Endothelial cell of umbilical vein (primary cell): ENCODE measurements around the gene CHN2. TPM values are rescaled to one million over a fixed set of nuclear protein-coding genes. Genes with fewer than 3 reads are reported as not detected.

Source experiments
- BruUV-seq: library from RNA; stranded (reverse); fragments of 400-500 nt; replicated peaks from 2 replicates; lab custom pipeline; 2021; lab: Mats Ljungman, UMichigan
- CTCF ChIA-PET: fragments of 300-600, 350-600 bp; sonication (Branson Sonifier 250); formaldehyde crosslinking; loops from one replicate; lab custom pipeline; 2021; ENCODE audit warnings: antibody characterized with exemption, inconsistent platforms; lab: Charles Lee
- POLR2A ChIA-PET: fragments of 300-600, 350-600 bp; sonication (Branson Sonifier 250); formaldehyde crosslinking; loops from one replicate; lab custom pipeline; 2021; ENCODE audit warnings: antibody characterized with exemption, inconsistent platforms; lab: Charles Lee
- DNase-seq: peaks from one replicate; pipeline ENCODE4 v3.0.0-alpha.2; 2011; ENCODE audit warnings: low read depth, low spot score
- FAIRE-seq: peaks from 2 replicates; lab custom pipeline; 2011; peaks lifted over from hg19 to GRCh38; lab: Jason Lieb, UNC
- H2AFZ ChIP-seq: 2 replicates; pipeline ENCODE4 v1.6.0; 2012; ENCODE audit warnings: low read depth, low read length, control low read depth, inconsistent platforms
- H3K27ac ChIP-seq: 2 replicates; pipeline ENCODE4 v1.5.1; 2011; ENCODE audit warnings: low read depth, mild to moderate bottlenecking, control low read depth, low read length, moderate library complexity; ENCODE audit not compliant: insufficient read depth
- H3K27me3 ChIP-seq, 2 experiments: 2 replicates each; pipeline versions ENCODE4 v1.6.0 to v1.6.1; 2011; ENCODE audit warnings: low read length in 2 of 2, mixed read lengths in 1 of 2; ENCODE audit not compliant: control insufficient read depth in 2 of 2, insufficient read depth in 2 of 2
- H3K36me3 ChIP-seq, 2 experiments: 2 replicates in 1 of 2; 3 replicates in 1 of 2; pipeline ENCODE4 v1.5.1; 2011; ENCODE audit warnings: low read length in 2 of 2, mild to moderate bottlenecking in 1 of 2, moderate library complexity in 1 of 2; ENCODE audit not compliant: control insufficient read depth in 2 of 2, insufficient read depth in 2 of 2; ENCODE audit errors: extremely low read depth in 1 of 2
- H3K4me1 ChIP-seq: 3 replicates; pipeline ENCODE4 v1.5.1; 2011; ENCODE audit warnings: mild to moderate bottlenecking, low read length; ENCODE audit not compliant: control insufficient read depth, insufficient read depth; ENCODE audit errors: extremely low read depth
- H3K4me2 ChIP-seq: 2 replicates; pipeline ENCODE4 v1.6.1; 2011; ENCODE audit warnings: low read length, control low read depth, mixed read lengths; ENCODE audit not compliant: insufficient read depth
- H3K4me3 ChIP-seq, 3 experiments: fragments of 200-600 bp in 1 of 3; sonication (generic), shearing (Covaris generic) in 1 of 3; replicated peaks in 1 of 3; 2 replicates each; pipeline ENCODE4 v1.5.1; 2011 to 2016; ENCODE audit warnings: control low read depth in 3 of 3, low read length in 3 of 3, mild to moderate bottlenecking in 2 of 3, inconsistent platforms in 1 of 3, low read depth in 1 of 3, moderate library complexity in 1 of 3; ENCODE audit not compliant: insufficient read depth in 1 of 3
- H3K79me2 ChIP-seq: 2 replicates; pipeline ENCODE4 v1.6.0; 2012; ENCODE audit warnings: low read length, inconsistent platforms; ENCODE audit not compliant: control insufficient read depth, insufficient read depth
- H3K9ac ChIP-seq: replicated peaks from 2 replicates; pipeline ENCODE3; 2011; ENCODE audit warnings: low read length, control low read depth; ENCODE audit not compliant: insufficient read depth; ENCODE audit errors: extremely low read depth
- H3K9me1 ChIP-seq: replicated peaks from 3 replicates; pipeline ENCODE4 v1.6.0; 2011; ENCODE audit warnings: mild to moderate bottlenecking, low read length; ENCODE audit not compliant: control insufficient read depth, insufficient read depth; ENCODE audit errors: extremely low read depth
- H3K9me3 ChIP-seq: replicated peaks from 2 replicates; pipeline ENCODE4 v1.5.1; 2012; ENCODE audit warnings: low read length, inconsistent platforms; ENCODE audit not compliant: control insufficient read depth, insufficient read depth
- H4K20me1 ChIP-seq: replicated peaks from 2 replicates; pipeline ENCODE3; 2011; ENCODE audit warnings: mild to moderate bottlenecking, low read length; ENCODE audit not compliant: control insufficient read depth, insufficient read depth; ENCODE audit errors: extremely low read depth
- CTCF ChIP-seq, 2 donors: IDR thresholded peaks; 1 replicate in 1 of 2; 2 replicates in 1 of 2; pipeline ENCODE4 v1.5.1; 2011; ENCODE audit warnings: low read length in 2 of 2, mild to moderate bottlenecking in 2 of 2, moderate library complexity in 2 of 2, control low read depth in 1 of 2, inconsistent platforms in 1 of 2, low read depth in 1 of 2; ENCODE audit not compliant: insufficient read depth in 1 of 2; ENCODE audit errors: extremely low read depth in 1 of 2
- EZH2 ChIP-seq: IDR thresholded peaks from 2 replicates; pipeline ENCODE4 v1.6.1; 2012; ENCODE audit warnings: borderline replicate concordance, low read depth, mild to moderate bottlenecking, moderate library complexity, low read length, inconsistent platforms; ENCODE audit not compliant: severe bottlenecking
- FOS ChIP-seq: IDR thresholded peaks from 2 replicates; pipeline ENCODE4 v1.6.1; 2011; ENCODE audit warnings: mild to moderate bottlenecking, low read length, moderate library complexity, borderline replicate concordance; ENCODE audit not compliant: insufficient read depth
- GATA2 ChIP-seq: IDR thresholded peaks from 2 replicates; pipeline ENCODE4 v1.7.0; 2011; ENCODE audit warnings: low read depth, mild to moderate bottlenecking, moderate library complexity, mixed read lengths, low read length; ENCODE audit not compliant: insufficient read length, insufficient read depth
- JUN ChIP-seq: IDR thresholded peaks from 2 replicates; pipeline ENCODE4 v1.6.1; 2011; ENCODE audit warnings: borderline replicate concordance, low read depth; ENCODE audit not compliant: insufficient read length, insufficient read depth
- MAX ChIP-seq: IDR thresholded peaks from 2 replicates; pipeline ENCODE4 v1.6.1; 2011; ENCODE audit not compliant: insufficient read depth, insufficient read length
- MYC ChIP-seq: IDR thresholded peaks from one replicate; pipeline ENCODE4 v1.6.1; 2011; ENCODE audit warnings: mild to moderate bottlenecking, low read depth, low read length
- POLR2A ChIP-seq: IDR thresholded peaks from 2 replicates; pipeline ENCODE4 v1.6.1; 2012; ENCODE audit warnings: low read depth, mild to moderate bottlenecking, control low read depth, low read length
- POLR2AphosphoS5 ChIP-seq: IDR thresholded peaks from 2 replicates; pipeline ENCODE4 v1.6.1; 2012; ENCODE audit warnings: low read depth, mild to moderate bottlenecking, control low read depth, low read length, moderate library complexity; ENCODE audit not compliant: insufficient read depth
- dilution Hi-C: fragments of 300-500 bp; cut with MboI; formaldehyde crosslinking; loops from one replicate; pipeline ENCODE4 v1.15.0; 2019; ENCODE audit warnings: low sequenced_read_pairs; ENCODE audit not compliant: extremely low pct_ligation_motif_present
- intact Hi-C: fragments of 100-400 bp; cut with micrococcal nuclease; formaldehyde crosslinking; loops from one replicate; pipeline ENCODE4 v1.10.0; 2022
- polyA plus RNA-seq, 4 experiments: library from polyadenylated mRNA; depleted of rRNA in 3 of 4; stranded (reverse) in 3 of 4; unstranded in 1 of 4; fragments of >200 nt; gene quantifications; 2 replicates each; pipeline versions ENCODE4 v1.2.1 to v1.2.3, GENCODE V29; 2011 to 2012; ENCODE audit warnings: missing spikeins in 1 of 4
- total RNA-seq: library from RNA; stranded (reverse); gene quantifications from 2 replicates; pipeline ENCODE4 v1.2.3, GENCODE V29; 2021

CHN2 gene
- total and polyA plus RNA-seq, 2 donors (not counting 3 experiments of a cell fraction or from before 2014, with no cell fraction given), result 1.4 to 5.0 TPM

GRCh38 chr7:29328045-29328444 is 133.5 kb downstream of the CHN2 start:
- H3K9me3 ChIP-seq, result no peaks in the 10 kb centered on the region
- H4K20me1 ChIP-seq, result no peaks in the 10 kb centered on the region
- H3K36me3 ChIP-seq, result no peaks in the 10 kb centered on the region
- no TSS peak for BruUV-seq
- dilution Hi-C loops, result no loop called here
- ChIA-PET CTCF (no interaction called here), POLR2A (no interaction called here)
- no peaks in the 10 kb centered on the region for H3K4me1 ChIP-seq
- H3K27ac ChIP-seq, result no peak overlapping the region
- no peak overlapping the region for H3K4me3 ChIP-seq
- no peak overlapping the region for H3K4me2 ChIP-seq
- TF ChIP-seq GATA2 (no peak), MAX (no peak), CTCF (IDR thresholded peaks at IDR 0.05; ENCODE audit: extremely low read depth in 1 of 2, insufficient read depth in 1 of 2, low read depth in 1 of 2, low read length in 2 of 2) (no peak), FOS (no peak)
- FAIRE-seq (peak; percentile 18), DNase-seq (no peak)
- H3K27me3 ChIP-seq, result peaks cover 0 to 2% of the 10 kb centered on the region in 2 experiments
- H3K79me2 ChIP-seq, result no peaks in the 10 kb centered on the region
- H2AFZ ChIP-seq, result no peak overlapping the region
- intact Hi-C loops, result no loop called here
- no peak overlapping the region for H3K9ac ChIP-seq
- no peaks in the 10 kb centered on the region for H3K9me1 ChIP-seq

GRCh38 chr7:29328811-29329210 is 134.2 kb downstream of the CHN2 start:
- Histone ChIP-seq H3K4me2 (no peak overlapping the region), H3K79me2 (no peaks in the 10 kb centered on the region), H3K27ac (no peak overlapping the region), H3K9me3 (no peaks in the 10 kb centered on the region), H3K27me3 (peaks cover 0 to 2% of the 10 kb centered on the region in 2 experiments), H2AFZ (no peak overlapping the region), H3K9me1 (no peaks in the 10 kb centered on the region), H4K20me1 (no peaks in the 10 kb centered on the region), H3K4me1 (no peaks in the 10 kb centered on the region), H3K4me3 (no peak overlapping the region), H3K9ac (no peak overlapping the region), H3K36me3 (no peaks in the 10 kb centered on the region)
- intact Hi-C loops, result no loop called here
- CTCF ChIA-PET, result interaction anchor here (0.6 to 1.2 kb wide), 4 partner anchors 10 to 407 kb away, joined by 3 to 4 read pairs (median 3); no protein-coding TSS in a partner anchor
- BruUV-seq, result no TSS peak
- DNase-seq (no peak), FAIRE-seq (no peak)
- TF ChIP-seq POLR2AphosphoS5, result no peak
- no peak for TF ChIP-seq JUN
- no peak for TF ChIP-seq MYC
- no peak for TF ChIP-seq CTCF (IDR thresholded peaks at IDR 0.05; ENCODE audit: extremely low read depth in 1 of 2, insufficient read depth in 1 of 2, low read depth in 1 of 2, low read length in 2 of 2)
- no peak for TF ChIP-seq EZH2
- no peak for TF ChIP-seq FOS
- TF ChIP-seq POLR2A, result no peak
- no peak for TF ChIP-seq GATA2
- TF ChIP-seq MAX, result no peak
- POLR2A ChIA-PET, result no interaction called here
- dilution Hi-C loops, result no loop called here
